ENCODE results near the gene IL1R2.

DNA sequence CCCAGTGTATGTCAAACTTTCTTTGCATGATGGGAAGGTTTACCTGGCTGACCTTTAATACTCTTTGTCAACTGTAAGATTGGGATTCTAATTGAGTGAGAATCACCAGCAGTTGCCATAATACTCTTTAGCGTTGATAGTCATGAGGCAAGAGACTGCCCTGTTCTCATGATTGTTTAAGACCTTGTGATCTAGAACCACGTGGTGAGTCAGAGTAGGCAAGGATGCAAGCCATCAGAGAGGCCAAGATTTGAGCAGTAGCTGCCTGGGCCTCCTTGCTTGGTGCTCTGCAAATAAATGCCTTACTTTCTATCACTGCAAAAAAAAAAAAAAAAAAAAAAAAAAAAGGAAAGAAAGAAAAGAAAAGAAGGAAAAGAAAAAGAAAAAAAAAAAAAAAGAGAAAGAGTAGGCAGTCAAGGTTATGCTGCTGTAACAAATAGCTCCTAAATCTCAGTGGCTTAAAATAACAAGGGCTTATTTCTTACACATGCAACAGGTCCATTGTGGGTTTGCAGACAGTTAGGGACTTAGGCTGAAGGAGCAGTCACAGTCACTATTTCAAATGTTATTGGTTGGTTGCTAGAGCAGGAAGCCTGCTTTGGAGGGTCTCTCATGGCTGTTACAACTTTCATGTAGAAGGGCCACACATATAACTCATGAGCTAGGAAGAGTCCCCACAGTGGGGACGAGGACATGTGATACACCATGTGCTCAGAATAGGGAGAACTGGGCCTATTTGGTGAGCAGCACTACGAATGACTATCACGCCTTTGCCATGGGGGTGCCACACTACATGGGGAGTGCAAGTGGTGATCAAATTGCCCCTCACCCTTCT is 21.7 kb downstream of the IL1R2 start:
- TF ChIP-seq ZNF121 (CRISPR knock-in tag; IDR thresholded peaks at IDR 0.05) (no peak), TEAD4 (CRISPR knock-in tag; IDR thresholded peaks at IDR 0.05) (no peak)
- TF ChIP-seq, protein P1, sequence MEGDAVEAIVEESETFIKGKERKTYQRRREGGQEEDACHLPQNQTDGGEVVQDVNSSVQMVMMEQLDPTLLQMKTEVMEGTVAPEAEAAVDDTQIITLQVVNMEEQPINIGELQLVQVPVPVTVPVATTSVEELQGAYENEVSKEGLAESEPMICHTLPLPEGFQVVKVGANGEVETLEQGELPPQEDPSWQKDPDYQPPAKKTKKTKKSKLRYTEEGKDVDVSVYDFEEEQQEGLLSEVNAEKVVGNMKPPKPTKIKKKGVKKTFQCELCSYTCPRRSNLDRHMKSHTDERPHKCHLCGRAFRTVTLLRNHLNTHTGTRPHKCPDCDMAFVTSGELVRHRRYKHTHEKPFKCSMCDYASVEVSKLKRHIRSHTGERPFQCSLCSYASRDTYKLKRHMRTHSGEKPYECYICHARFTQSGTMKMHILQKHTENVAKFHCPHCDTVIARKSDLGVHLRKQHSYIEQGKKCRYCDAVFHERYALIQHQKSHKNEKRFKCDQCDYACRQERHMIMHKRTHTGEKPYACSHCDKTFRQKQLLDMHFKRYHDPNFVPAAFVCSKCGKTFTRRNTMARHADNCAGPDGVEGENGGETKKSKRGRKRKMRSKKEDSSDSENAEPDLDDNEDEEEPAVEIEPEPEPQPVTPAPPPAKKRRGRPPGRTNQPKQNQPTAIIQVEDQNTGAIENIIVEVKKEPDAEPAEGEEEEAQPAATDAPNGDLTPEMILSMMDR (IDR thresholded peaks at IDR 0.05), result no peak
- TF ChIP-seq, protein P2, sequence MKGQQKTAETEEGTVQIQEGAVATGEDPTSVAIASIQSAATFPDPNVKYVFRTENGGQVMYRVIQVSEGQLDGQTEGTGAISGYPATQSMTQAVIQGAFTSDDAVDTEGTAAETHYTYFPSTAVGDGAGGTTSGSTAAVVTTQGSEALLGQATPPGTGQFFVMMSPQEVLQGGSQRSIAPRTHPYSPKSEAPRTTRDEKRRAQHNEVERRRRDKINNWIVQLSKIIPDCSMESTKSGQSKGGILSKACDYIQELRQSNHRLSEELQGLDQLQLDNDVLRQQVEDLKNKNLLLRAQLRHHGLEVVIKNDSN (CRISPR knock-in tag; IDR thresholded peaks at IDR 0.05), result no peak
- TF ChIP-seq, protein P3, sequence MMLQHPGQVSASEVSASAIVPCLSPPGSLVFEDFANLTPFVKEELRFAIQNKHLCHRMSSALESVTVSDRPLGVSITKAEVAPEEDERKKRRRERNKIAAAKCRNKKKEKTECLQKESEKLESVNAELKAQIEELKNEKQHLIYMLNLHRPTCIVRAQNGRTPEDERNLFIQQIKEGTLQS (CRISPR knock-in tag; conservative IDR thresholded peaks at IDR 0.05), result no peak
- TF ChIP-seq, protein P4, sequence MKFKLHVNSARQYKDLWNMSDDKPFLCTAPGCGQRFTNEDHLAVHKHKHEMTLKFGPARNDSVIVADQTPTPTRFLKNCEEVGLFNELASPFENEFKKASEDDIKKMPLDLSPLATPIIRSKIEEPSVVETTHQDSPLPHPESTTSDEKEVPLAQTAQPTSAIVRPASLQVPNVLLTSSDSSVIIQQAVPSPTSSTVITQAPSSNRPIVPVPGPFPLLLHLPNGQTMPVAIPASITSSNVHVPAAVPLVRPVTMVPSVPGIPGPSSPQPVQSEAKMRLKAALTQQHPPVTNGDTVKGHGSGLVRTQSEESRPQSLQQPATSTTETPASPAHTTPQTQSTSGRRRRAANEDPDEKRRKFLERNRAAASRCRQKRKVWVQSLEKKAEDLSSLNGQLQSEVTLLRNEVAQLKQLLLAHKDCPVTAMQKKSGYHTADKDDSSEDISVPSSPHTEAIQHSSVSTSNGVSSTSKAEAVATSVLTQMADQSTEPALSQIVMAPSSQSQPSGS (CRISPR knock-in tag; IDR thresholded peaks at IDR 0.05; ENCODE audit: borderline replicate concordance, low read depth), result no peak
- TF ChIP-seq, protein P5, sequence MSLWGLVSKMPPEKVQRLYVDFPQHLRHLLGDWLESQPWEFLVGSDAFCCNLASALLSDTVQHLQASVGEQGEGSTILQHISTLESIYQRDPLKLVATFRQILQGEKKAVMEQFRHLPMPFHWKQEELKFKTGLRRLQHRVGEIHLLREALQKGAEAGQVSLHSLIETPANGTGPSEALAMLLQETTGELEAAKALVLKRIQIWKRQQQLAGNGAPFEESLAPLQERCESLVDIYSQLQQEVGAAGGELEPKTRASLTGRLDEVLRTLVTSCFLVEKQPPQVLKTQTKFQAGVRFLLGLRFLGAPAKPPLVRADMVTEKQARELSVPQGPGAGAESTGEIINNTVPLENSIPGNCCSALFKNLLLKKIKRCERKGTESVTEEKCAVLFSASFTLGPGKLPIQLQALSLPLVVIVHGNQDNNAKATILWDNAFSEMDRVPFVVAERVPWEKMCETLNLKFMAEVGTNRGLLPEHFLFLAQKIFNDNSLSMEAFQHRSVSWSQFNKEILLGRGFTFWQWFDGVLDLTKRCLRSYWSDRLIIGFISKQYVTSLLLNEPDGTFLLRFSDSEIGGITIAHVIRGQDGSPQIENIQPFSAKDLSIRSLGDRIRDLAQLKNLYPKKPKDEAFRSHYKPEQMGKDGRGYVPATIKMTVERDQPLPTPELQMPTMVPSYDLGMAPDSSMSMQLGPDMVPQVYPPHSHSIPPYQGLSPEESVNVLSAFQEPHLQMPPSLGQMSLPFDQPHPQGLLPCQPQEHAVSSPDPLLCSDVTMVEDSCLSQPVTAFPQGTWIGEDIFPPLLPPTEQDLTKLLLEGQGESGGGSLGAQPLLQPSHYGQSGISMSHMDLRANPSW (CRISPR knock-in tag; conservative IDR thresholded peaks at IDR 0.05; ENCODE audit: low read depth), result no peak
